ENCODE data around the gene DENND6A.

GRCh38 chr3:57673156-57673555 is 19.7 kb downstream of the DENND6A start:
- TF ChIP-seq CTCF (IDR thresholded peaks at IDR 0.05; ENCODE audit: insufficient read depth, low read length, poor library complexity, severe bottlenecking) (no peak), EZH2phosphoT487 (conservative IDR thresholded peaks at IDR 0.05; ENCODE audit: low read length) (no peak)
